Natural killer cell treated with Interleukin-12 subunit alpha and Interleukin-12 subunit beta and Interleukin-15 and Interleukin-18, amount 100 ng/mL, for 72 hours (primary cell): Measurements from ENCODE around the gene PRICKLE2. TPM values are rescaled to one million over a fixed set of nuclear protein-coding genes. Genes with fewer than 3 reads are reported as not detected.

Source experiments
- ATAC-seq, 2 donors: fragments of 150-1000 bp; cut with Tn5 transposase in 1 of 2; sonication (Bioruptor Pico), chemical (Tn5 transposase) in 1 of 2; 2 replicates each; pipeline ENCODE4 v1.10.0; 2021
- DNase-seq: peaks from one replicate; pipeline ENCODE4 v3.0.0; 2022; ENCODE audit warnings: low spot score
- H3K27ac Mint-ChIP-seq, 2 donors: 1 replicate in 1 of 2; 2 replicates in 1 of 2; pipeline ENCODE4 v1.8.0; 2022; ENCODE audit warnings: mixed read lengths in 2 of 2, mild to moderate bottlenecking in 1 of 2, moderate library complexity in 1 of 2
- H3K27me3 Mint-ChIP-seq, 2 donors: 1 replicate in 1 of 2; 2 replicates in 1 of 2; pipeline ENCODE4 v1.8.0; 2022; ENCODE audit warnings: mixed read lengths in 2 of 2
- H3K36me3 Mint-ChIP-seq: one replicate; pipeline ENCODE4 v1.8.0; 2022; ENCODE audit warnings: mixed read lengths
- H3K4me1 Mint-ChIP-seq, 2 donors: 1 replicate in 1 of 2; 2 replicates in 1 of 2; pipeline ENCODE4 v1.8.0; 2022; ENCODE audit warnings: low read depth in 2 of 2, mixed read lengths in 2 of 2, mild to moderate bottlenecking in 1 of 2
- H3K4me3 Mint-ChIP-seq: one replicate; pipeline ENCODE4 v1.8.0; 2022; ENCODE audit warnings: mixed read lengths
- H3K9me3 Mint-ChIP-seq: 2 replicates; pipeline ENCODE4 v1.8.0; 2022; ENCODE audit warnings: mixed read lengths
- total RNA-seq, 2 donors: library from RNA; stranded (reverse); gene quantifications; one replicate each; pipeline ENCODE4 v1.2.3, GENCODE V29; 2022

The PRICKLE2 gene
- total RNA-seq, 2 donors from 2014 or later: 0.59 TPM; not detected in 1

DNA sequence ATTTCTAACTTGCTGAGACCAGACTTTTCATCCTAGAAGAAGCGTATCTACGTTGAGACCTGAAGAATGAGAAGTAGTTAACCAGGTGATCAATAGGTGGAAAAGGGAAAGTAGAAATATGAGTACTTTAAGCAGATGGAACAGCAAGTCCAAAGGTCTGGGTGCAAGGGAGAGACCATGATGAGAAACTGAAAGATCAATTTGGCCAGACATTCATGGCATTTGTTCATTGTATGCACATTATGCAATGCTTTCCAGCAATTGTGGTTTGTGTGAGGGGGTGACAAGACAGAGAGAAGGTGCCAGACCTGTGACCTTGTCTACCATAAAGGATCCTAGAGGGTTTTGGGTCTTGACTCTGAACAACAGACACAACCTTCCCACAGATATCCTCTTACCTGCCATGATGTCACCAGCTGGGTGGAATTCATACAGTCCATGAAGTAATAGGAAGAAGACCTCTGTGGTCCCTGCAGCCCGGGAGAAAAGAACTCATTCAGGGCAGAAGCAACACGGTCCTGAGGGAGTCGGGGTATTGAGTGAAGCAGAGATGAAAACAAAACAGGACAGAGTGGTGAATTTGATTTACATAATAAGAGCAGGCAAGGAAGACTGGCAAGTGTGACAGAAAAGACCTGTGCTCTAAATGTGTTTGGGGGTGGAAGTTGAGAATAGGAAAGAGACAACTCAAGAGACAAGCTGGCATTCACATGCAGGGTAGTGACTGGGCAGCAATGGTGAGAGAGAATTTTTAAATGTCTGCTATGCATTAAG, 138.6 kb downstream of the PRICKLE2 start:
- no peaks in the 10 kb centered on the region for H3K36me3 Mint-ChIP-seq
- H3K27me3 Mint-ChIP-seq: peaks cover 3 to 7% of the 10 kb centered on the region in 2 donors
- DNase-seq (no peak), ATAC-seq (no peak)
- H3K9me3 Mint-ChIP-seq: no peaks in the 10 kb centered on the region
- no peak overlapping the region for H3K4me3 Mint-ChIP-seq
- H3K4me1 Mint-ChIP-seq: no peaks in the 10 kb centered on the region
- no peak overlapping the region for H3K27ac Mint-ChIP-seq

DNA sequence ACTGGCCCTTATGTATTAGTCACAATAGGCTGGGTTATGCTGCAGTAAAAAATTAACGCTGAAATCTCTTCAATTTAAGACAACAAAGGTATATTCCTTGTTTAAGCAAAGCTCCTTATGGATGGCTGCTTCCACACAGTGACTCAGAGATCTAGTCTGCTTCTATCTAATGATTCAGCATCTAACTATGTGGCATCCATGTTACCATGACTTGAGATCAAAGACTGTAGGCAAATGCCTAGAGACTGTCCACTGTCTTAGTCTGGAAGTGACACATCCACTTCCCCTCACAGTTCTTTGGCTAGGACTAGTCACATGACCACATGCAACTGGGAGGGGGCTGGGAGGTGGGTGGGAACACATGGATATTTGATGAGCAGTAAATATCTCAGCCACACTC, 140.6 kb downstream of the PRICKLE2 start:
- peaks cover 6 to 18% of the 10 kb centered on the region in 2 donors for H3K27me3 Mint-ChIP-seq
- H3K9me3 Mint-ChIP-seq: no peaks in the 10 kb centered on the region
- DNase-seq (no peak), ATAC-seq (no peak)
- no peak overlapping the region for H3K27ac Mint-ChIP-seq
- H3K4me1 Mint-ChIP-seq: no peaks in the 10 kb centered on the region
- no peak overlapping the region for H3K4me3 Mint-ChIP-seq
- no peaks in the 10 kb centered on the region for H3K36me3 Mint-ChIP-seq

DNA sequence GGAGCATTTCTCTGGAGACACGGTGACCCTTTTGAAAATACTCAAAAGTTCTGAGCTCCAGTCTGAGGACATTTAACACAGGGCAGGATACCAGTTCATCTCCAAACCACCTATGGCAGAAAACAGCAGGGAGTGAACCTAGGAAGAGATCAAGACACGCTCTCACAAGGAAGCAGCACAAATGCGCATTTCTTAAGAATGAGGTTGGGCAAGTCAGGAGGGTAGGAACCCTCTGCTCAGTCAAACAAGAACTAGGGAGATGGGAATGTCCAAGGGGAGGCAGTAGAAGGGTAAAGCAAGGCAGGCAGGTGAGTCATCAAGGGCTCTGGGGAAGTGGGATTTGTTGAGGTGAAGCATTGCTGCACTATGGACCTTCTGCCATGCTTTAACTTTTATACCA, 141.7 kb downstream of the PRICKLE2 start:
- no peak overlapping the region for H3K27ac Mint-ChIP-seq
- H3K4me3 Mint-ChIP-seq: no peak overlapping the region
- no peak for DNase-seq
- no peaks in the 10 kb centered on the region for H3K36me3 Mint-ChIP-seq
- ATAC-seq: no peak
- no peaks in the 10 kb centered on the region for H3K9me3 Mint-ChIP-seq
- no peaks in the 10 kb centered on the region for H3K4me1 Mint-ChIP-seq
- H3K27me3 Mint-ChIP-seq: peaks cover 9 to 27% of the 10 kb centered on the region in 2 donors

DNA sequence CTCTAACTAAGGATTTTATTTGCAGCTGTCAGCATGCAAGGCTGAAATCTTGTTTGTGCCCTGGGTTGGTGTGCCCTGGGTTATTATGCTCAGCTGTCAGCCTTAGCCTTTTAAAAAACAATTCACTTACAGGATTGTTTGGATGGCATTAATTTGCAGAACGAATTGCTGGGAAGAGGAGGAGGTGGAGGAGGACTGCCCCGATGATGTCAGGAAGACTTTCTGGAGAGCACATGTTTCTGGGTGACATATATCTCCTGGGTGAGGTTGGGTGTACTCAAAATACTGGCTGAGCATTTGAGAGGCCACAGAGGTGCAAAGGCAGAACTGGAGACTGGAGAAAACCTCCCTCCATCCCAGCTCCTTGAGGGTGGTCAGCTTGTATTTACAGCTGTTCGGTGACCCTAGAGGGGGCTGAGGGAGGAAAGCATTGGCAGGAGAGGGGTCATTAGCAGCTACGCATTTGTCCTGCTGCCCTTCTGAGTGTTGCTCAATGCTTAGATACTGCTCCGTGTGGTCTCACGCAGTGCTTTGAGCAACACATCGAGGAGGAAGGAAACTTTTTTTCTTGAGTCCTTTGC, 142.2 kb downstream of the PRICKLE2 start:
- peaks cover 9 to 32% of the 10 kb centered on the region in 2 donors for H3K27me3 Mint-ChIP-seq
- no peak overlapping the region for H3K27ac Mint-ChIP-seq
- no peaks in the 10 kb centered on the region for H3K36me3 Mint-ChIP-seq
- no peaks in the 10 kb centered on the region for H3K9me3 Mint-ChIP-seq
- DNase-seq: no peak
- no peak overlapping the region for H3K4me3 Mint-ChIP-seq
- ATAC-seq: no peak
- H3K4me1 Mint-ChIP-seq: no peaks in the 10 kb centered on the region

DNA sequence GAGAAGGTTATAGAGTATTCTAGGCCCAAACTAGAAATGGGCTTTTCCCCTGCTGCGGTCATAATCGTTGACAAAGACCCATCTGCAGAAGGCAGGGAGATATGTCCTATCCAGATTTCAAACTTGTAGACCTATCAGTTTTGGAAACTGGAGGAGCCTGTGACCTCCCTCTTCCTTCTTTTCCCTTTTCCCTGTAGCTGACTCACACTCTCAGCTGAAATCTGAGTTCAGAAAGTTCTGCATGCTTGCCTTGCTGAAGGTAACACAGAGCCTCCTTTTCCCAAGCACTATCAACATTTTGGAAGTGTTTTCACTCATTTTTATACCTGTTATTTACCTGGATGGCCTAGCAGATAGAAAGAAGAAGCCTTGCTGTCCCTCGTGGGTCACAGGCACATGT, 142.9 kb downstream of the PRICKLE2 start:
- no peak overlapping the region for H3K4me3 Mint-ChIP-seq
- DNase-seq: no peak
- no peak overlapping the region for H3K27ac Mint-ChIP-seq
- no peaks in the 10 kb centered on the region for H3K4me1 Mint-ChIP-seq
- H3K36me3 Mint-ChIP-seq: no peaks in the 10 kb centered on the region
- no peak for ATAC-seq
- peaks cover 9 to 33% of the 10 kb centered on the region in 2 donors for H3K27me3 Mint-ChIP-seq
- H3K9me3 Mint-ChIP-seq: no peaks in the 10 kb centered on the region

DNA sequence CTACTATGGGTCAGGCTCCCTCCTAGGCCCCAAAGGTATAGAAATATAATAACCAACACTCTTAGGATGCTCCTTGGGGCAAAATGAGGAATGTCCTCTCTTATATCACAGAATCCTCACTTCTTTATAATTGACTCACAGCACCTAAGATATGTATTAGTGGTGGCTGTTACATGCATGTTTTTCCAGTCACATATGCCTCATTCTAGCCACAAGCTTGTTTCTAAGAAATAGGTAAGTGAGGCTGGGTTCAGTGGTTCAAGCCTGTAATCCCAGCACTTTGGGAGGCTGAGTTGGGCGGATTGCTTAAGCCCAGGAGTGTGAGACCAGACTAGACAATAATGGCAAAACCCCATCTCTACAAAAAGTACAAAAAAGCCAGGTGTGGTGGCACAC, 144.0 kb downstream of the PRICKLE2 start:
- DNase-seq: no peak
- no peak overlapping the region for H3K4me3 Mint-ChIP-seq
- peak in 1 of 2 donors; percentile 5 for ATAC-seq

DNA sequence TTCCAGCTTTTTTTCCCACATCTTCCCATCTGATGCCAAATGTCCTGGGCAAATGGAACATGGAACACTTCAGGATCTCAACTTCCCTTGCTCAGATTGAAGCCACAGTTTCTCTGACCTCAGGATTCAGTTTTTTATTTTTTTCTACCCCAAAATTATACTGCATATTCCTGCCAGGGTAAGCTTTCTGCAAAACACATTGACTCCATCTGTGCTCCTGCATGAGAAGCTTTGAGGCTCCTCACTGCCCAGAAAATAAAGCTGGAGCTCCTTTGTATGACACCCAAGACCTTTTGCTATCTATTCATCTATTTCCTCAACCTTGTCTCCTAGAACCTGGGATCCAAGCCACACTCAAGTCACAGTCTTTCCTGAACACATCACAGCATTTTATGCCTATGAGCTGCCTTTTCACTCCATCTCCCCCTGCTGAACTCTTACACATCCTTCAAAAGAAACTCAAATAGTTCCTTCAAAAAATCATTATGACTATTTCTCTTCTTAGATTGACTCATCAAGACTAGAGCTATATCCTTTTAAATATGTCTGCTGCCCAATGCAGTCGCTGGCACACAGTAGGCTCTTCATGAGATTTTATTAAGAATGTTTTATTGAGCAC, 144.5 kb downstream of the PRICKLE2 start:
- peak in 1 of 2 donors; percentile 32 for ATAC-seq
- Mint-ChIP-seq H3K4me3 (no peak overlapping the region), H3K4me1 (no peaks in the 10 kb centered on the region), H3K36me3 (no peaks in the 10 kb centered on the region), H3K27me3 (peaks cover 12 to 44% of the 10 kb centered on the region in 2 donors), H3K27ac (no peak overlapping the region), H3K9me3 (no peaks in the 10 kb centered on the region)
- no peak for DNase-seq

More for the DNA sequence above, 144.0 kb downstream of the PRICKLE2 start:
- H3K27me3 Mint-ChIP-seq: peaks cover 12 to 40% of the 10 kb centered on the region in 2 donors
- no peaks in the 10 kb centered on the region for H3K36me3 Mint-ChIP-seq
- H3K9me3 Mint-ChIP-seq: no peaks in the 10 kb centered on the region
- H3K4me1 Mint-ChIP-seq: no peaks in the 10 kb centered on the region
- H3K27ac Mint-ChIP-seq: no peak overlapping the region

DNA sequence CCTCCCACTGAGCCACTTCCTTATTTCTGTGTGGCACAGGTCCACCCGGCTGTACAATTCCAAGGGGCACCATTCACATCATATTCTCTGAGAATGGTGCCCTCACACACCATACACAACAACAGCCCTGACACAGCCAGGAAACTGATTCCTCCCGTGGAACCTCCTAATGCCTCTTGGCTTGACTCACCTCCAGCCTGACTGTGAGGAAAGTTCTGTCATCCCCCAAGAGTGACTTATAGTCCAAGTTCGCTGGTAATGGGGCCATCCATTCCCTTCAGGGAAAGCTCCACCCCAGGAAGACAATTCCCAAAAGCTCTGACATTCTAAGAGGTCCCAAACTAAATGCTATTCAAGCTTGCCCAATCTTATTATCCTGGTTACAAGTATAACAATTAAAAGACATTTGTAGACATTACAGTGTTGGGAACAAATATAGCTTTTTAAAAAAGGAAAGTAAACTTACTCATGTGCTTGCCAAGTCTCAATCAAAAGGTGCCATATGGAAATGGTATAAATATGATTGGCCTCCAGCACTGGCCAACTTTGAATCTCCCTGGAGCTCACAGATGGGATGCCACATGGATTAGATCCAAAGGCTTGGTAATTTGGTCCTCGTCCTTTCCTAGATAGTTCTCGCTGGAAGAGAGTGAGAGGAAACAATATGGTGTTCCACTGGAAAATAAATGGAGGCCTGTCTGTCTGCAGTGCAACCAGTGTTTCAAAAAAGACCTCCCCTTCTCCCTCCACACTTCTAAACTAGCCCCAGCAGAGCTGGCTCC, 145.7 kb downstream of the PRICKLE2 start:
- peaks cover 12 to 44% of the 10 kb centered on the region in 2 donors for H3K27me3 Mint-ChIP-seq
- no peak overlapping the region for H3K27ac Mint-ChIP-seq
- DNase-seq (no peak), ATAC-seq (no peak)
- no peak overlapping the region for H3K4me3 Mint-ChIP-seq
- no peaks in the 10 kb centered on the region for H3K36me3 Mint-ChIP-seq
- no peaks in the 10 kb centered on the region for H3K4me1 Mint-ChIP-seq
- no peaks in the 10 kb centered on the region for H3K9me3 Mint-ChIP-seq

DNA sequence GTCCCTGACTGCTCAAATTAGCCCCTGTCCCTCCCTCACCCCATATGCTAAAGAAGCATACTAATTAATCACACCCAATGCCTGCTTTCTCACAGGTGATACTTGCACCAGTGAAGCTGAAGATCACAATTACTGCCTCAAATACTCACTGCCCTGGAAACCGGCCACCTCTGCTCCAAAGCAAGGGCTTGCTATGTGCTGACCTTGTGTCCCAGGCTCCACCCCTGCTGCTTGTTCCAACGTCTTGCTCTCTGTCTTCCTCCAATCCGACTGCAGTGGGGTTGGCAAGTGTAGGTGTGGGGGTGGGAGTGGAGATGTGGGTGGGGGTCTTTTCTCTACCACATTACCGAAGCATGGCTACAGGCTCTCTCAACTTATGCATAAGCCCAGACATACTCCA, 146.3 kb downstream of the PRICKLE2 start:
- Mint-ChIP-seq H3K9me3 (no peaks in the 10 kb centered on the region), H3K36me3 (no peaks in the 10 kb centered on the region), H3K27me3 (peaks cover 15 to 47% of the 10 kb centered on the region in 2 donors), H3K4me1 (no peaks in the 10 kb centered on the region), H3K27ac (no peak overlapping the region), H3K4me3 (no peak overlapping the region)
- ATAC-seq (no peak), DNase-seq (no peak)

DNA sequence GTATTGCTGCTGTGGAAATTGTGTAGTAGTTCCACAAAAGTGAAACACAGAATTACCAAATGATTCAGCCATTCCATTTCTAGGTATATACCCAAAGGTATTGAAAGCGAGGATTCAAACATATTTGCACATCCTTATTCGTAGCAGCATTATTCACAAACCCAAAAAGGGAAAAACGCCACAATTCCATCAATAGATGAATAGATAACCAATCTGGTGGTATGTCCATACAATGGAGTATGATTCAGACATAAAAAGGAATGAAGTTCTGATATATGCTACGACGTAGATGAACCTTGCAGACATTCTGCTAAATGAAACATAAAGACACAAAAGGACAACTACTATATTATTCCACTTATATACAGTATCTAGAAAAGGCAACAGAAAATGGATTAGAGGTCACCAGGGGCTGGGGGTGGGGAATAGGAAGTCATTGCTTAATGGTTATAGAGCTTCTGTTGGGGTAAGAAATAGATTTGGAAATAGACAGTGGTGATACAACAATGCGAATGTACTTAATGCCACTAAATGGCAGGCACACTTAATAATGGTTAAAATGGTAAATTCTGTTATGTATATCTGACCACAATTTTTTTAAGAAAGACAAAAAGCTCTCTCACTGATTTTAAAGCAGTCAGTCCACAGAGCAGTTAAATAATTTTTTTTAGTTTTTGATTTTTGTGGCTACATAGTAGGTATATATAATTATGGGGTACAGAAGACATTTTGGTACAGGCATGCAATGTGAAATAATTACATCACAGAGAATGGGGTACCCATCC, 150.2 kb downstream of the PRICKLE2 start:
- Mint-ChIP-seq H3K9me3 (no peaks in the 10 kb centered on the region), H3K4me3 (no peak overlapping the region), H3K27me3 (peaks cover 26 to 62% of the 10 kb centered on the region in 2 donors), H3K4me1 (no peaks in the 10 kb centered on the region), H3K36me3 (no peaks in the 10 kb centered on the region), H3K27ac (no peak overlapping the region)
- ATAC-seq (no peak), DNase-seq (no peak)

DNA sequence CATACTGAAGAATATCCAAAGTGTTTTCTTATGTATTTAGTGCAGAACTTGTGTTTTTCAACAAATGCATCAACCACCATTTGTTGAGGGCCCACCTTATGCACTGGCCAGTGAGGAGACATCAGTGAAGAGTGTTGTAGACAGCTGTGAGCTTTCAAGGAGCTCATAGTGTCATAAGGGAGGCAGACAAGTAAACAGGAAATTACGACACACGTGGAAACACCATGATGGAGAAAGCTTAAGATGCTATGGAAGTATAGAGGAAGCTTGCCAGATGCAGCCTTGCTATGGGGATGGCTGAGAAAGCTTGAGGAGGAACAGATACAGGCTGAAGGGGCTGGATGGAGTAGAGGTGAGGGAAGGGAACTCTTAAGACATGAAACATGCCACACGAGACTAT, 151.2 kb downstream of the PRICKLE2 start:
- no peak for DNase-seq
- no peaks in the 10 kb centered on the region for H3K4me1 Mint-ChIP-seq
- H3K4me3 Mint-ChIP-seq: no peak overlapping the region
- H3K27me3 Mint-ChIP-seq: peaks cover 26 to 69% of the 10 kb centered on the region in 2 donors
- ATAC-seq: no peak
- H3K36me3 Mint-ChIP-seq: no peaks in the 10 kb centered on the region
- H3K27ac Mint-ChIP-seq: no peak overlapping the region
- H3K9me3 Mint-ChIP-seq: no peaks in the 10 kb centered on the region

DNA sequence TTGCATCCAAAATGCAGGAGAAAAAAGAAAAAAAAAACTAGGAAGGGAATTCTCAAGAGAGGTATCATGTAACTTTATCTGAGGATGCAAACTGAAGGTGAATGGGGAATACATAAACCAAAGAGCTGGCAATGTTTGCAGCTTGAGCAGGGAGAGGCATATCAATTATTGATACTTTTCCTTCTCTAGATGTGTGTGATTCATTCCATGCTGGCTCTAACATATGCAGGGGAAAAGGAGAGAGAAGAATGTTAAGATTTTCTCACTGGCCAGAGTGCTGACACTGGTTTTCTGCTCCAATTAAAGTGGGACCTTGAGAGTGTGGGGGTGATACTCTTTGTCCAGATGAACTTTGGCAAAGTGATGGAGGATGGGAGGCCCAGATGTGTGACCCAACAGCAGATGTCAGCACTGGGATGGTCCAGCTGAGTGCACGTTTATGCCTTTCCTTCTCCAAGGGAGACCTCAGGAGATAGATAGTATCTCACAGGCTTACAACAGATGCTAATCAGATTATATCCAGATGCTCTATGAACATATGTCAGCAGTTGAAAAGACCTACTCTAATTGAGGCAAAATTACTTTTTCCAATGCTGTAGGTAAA, 152.0 kb downstream of the PRICKLE2 start:
- no peaks in the 10 kb centered on the region for H3K36me3 Mint-ChIP-seq
- no peak overlapping the region for H3K4me3 Mint-ChIP-seq
- no peak for ATAC-seq
- no peaks in the 10 kb centered on the region for H3K9me3 Mint-ChIP-seq
- no peak for DNase-seq
- H3K27me3 Mint-ChIP-seq: peaks cover 29 to 67% of the 10 kb centered on the region in 2 donors
- no peak overlapping the region for H3K27ac Mint-ChIP-seq
- no peaks in the 10 kb centered on the region for H3K4me1 Mint-ChIP-seq

DNA sequence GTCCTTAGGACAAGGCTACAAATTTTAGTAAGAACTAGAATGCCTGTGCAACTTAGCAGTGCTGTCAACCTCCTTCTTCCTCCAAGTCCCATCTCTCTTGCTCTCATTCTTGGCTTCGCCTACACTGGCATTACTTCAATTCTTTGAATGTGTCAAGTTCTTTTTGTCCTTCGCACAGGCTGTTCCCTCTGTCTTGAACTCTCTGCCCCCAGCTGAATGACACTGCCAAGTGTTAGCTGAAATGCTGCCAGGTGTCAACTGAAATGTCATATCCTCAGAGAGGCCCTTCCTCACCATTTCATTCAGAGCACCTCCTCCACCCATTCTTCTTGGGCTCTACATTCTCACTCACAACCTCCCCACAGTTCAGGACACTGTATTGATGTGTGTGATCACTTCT, 153.1 kb downstream of the PRICKLE2 start:
- H3K4me3 Mint-ChIP-seq: no peak overlapping the region
- H3K27me3 Mint-ChIP-seq: peaks cover 28 to 65% of the 10 kb centered on the region in 2 donors

More for the DNA sequence above, 153.1 kb downstream of the PRICKLE2 start:
- Mint-ChIP-seq H3K27ac (no peak overlapping the region), H3K4me1 (no peaks in the 10 kb centered on the region), H3K36me3 (no peaks in the 10 kb centered on the region), H3K9me3 (no peaks in the 10 kb centered on the region)
- DNase-seq (no peak), ATAC-seq (no peak)
